ENCODE data around the gene CDK7. TPM values are rescaled to one million over a fixed set of nuclear protein-coding genes. Genes with fewer than 3 reads are reported as not detected.

CDK7 gene
- total and polyA plus RNA-seq, 9 of the 15 experiments (the other 6 are each of a cell fraction or from before 2014, with no cell fraction given), result 41.7 to 143 (median 65.3) TPM

GRCh38 chr5:69300537-69301203 lies 66.0 kb downstream of the CDK7 start (continued):
- TF ChIP-seq CREB1 (IDR thresholded peaks at IDR 0.05), result peak; percentile 32; the same call in 1 of the 2 replicates
- TF ChIP-seq CREB1 (CRISPR knock-in tag; IDR thresholded peaks at IDR 0.05), result no peak
- TF ChIP-seq CBFA2T3 (IDR thresholded peaks at IDR 0.05), result peak; percentile 96
- 0 out of 2 replicates have a peak, but pooled peaks have one; percentile 3 for TF ChIP-seq SPI1 (IDR thresholded peaks at IDR 0.05; ENCODE audit: borderline replicate concordance, low read depth, low read length)
- peak; percentile 54 for TF ChIP-seq BRD9 (IDR thresholded peaks at IDR 0.05; ENCODE audit: low read depth, partially characterized antibody)
- 0 out of 2 replicates have a peak, but pooled peaks have one; percentile 28 for TF ChIP-seq MIER1 (IDR thresholded peaks at IDR 0.05; ENCODE audit: low read depth)
- TF ChIP-seq, protein P1, sequence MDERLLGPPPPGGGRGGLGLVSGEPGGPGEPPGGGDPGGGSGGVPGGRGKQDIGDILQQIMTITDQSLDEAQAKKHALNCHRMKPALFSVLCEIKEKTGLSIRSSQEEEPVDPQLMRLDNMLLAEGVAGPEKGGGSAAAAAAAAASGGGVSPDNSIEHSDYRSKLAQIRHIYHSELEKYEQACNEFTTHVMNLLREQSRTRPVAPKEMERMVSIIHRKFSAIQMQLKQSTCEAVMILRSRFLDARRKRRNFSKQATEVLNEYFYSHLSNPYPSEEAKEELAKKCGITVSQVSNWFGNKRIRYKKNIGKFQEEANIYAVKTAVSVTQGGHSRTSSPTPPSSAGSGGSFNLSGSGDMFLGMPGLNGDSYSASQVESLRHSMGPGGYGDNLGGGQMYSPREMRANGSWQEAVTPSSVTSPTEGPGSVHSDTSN (CRISPR knock-in tag; IDR thresholded peaks at IDR 0.05; ENCODE audit: low read depth), result no peak
- TF ChIP-seq, protein P1 (tag; conservative IDR thresholded peaks at IDR 0.05; ENCODE audit: low read depth), result peak; percentile 29; the same call in 1 of the 2 replicates
- peak; percentile 20 for TF ChIP-seq HDAC3 (IDR thresholded peaks at IDR 0.05; ENCODE audit: borderline replicate concordance, partially characterized antibody)
- peak; percentile 96 for TF ChIP-seq DACH1 (IDR thresholded peaks at IDR 0.05; ENCODE audit: partially characterized antibody)
- TF ChIP-seq, protein P2, sequence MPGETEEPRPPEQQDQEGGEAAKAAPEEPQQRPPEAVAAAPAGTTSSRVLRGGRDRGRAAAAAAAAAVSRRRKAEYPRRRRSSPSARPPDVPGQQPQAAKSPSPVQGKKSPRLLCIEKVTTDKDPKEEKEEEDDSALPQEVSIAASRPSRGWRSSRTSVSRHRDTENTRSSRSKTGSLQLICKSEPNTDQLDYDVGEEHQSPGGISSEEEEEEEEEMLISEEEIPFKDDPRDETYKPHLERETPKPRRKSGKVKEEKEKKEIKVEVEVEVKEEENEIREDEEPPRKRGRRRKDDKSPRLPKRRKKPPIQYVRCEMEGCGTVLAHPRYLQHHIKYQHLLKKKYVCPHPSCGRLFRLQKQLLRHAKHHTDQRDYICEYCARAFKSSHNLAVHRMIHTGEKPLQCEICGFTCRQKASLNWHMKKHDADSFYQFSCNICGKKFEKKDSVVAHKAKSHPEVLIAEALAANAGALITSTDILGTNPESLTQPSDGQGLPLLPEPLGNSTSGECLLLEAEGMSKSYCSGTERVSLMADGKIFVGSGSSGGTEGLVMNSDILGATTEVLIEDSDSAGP (CRISPR knock-in tag; IDR thresholded peaks at IDR 0.05), result no peak
- no peak for TF ChIP-seq KDM4B (IDR thresholded peaks at IDR 0.05; ENCODE audit: borderline replicate concordance in 2 of 2, low read depth in 1 of 2)
- TF ChIP-seq CHAMP1 (IDR thresholded peaks at IDR 0.05), result no peak
- peak; percentile 40 to 79; a peak in 3 of 4 replicates for TF ChIP-seq HDAC1 (IDR thresholded peaks at IDR 0.05)
- peak; percentile 61; the same call in 1 of the 2 replicates for TF ChIP-seq CC2D1A (IDR thresholded peaks at IDR 0.05)
- TF ChIP-seq FOSL1 (tag; conservative IDR thresholded peaks at IDR 0.05), result no peak
- TF ChIP-seq STAG1 (CRISPR knock-in tag; IDR thresholded peaks at IDR 0.05; ENCODE audit: borderline replicate concordance), result no peak
- no peak for TF ChIP-seq ZNF444 (CRISPR knock-in tag; IDR thresholded peaks at IDR 0.05)
- TF ChIP-seq LARP7 (IDR thresholded peaks at IDR 0.05), result 0 out of 2 replicates have a peak, but pooled peaks have one; percentile 11
- TF ChIP-seq HNRNPL (IDR thresholded peaks at IDR 0.05; ENCODE audit: low read depth, low read length), result no peak

Measured in K562 (cell line).